Breast epithelium (tissue), 3 donors: ENCODE results near the gene GALNT9.

ENCODE experiments used
- CTCF ChIP-seq, 3 donors: fragments of 450-650 bp; IDR thresholded peaks; one replicate each; pipeline ENCODE4 v1.5.1; 2016 to 2017; ENCODE audit warnings: antibody characterized with exemption in 3 of 3, mild to moderate bottlenecking in 3 of 3, moderate library complexity in 3 of 3
- POLR2AphosphoS5 ChIP-seq, 3 donors: sonication (generic); formaldehyde crosslinking; IDR thresholded peaks; one replicate each; pipeline ENCODE4 v1.6.1; 2017; ENCODE audit warnings: antibody characterized with exemption in 3 of 3

GRCh38 chr12:132364348-132364902, 35.0 kb upstream of the GALNT9 start:
- TF ChIP-seq CTCF (IDR thresholded peaks at IDR 0.05) (no peak), POLR2AphosphoS5 (IDR thresholded peaks at IDR 0.05) (no peak)
